Testis (tissue), 3 donors: ENCODE results near the gene SMCO4. TPM values are rescaled to one million over a fixed set of nuclear protein-coding genes. Genes with fewer than 3 reads are reported as not detected.
"Not testable (repeated sequence)": the region's sequence is repeated elsewhere in the genome, so short reads cannot be mapped to it uniquely, and the experiment has no call there.

Experiments
- DNase-seq: peaks from one replicate; pipeline ENCODE4 v3.0.0-alpha.2; 2019
- H3K27ac ChIP-seq, 2 donors: fragments of 200-600 bp; sonication (generic); one replicate each; pipeline ENCODE4 v1.5.1; 2019
- H3K27me3 ChIP-seq: fragments of 200-600 bp; sonication (generic); one replicate; pipeline ENCODE4 v1.5.1; 2019
- H3K36me3 ChIP-seq: fragments of 200-600 bp; sonication (generic); one replicate; pipeline ENCODE4 v1.5.1; 2017; ENCODE audit warnings: low read depth; ENCODE audit errors: missing control alignments
- H3K4me1 ChIP-seq: fragments of 200-600 bp; sonication (generic); one replicate; pipeline ENCODE4 v1.5.1; 2019
- H3K4me3 ChIP-seq, 2 donors: fragments of 200-600 bp; sonication (generic); one replicate each; pipeline ENCODE4 v1.5.1; 2017 to 2019
- H3K9me3 ChIP-seq: fragments of 200-600 bp; sonication (generic); one replicate; pipeline ENCODE4 v1.5.1; 2017
- CTCF ChIP-seq, 3 experiments: fragments of 450-650 bp in 2 of 3; fragments of 200-600 bp in 1 of 3; sonication (generic) in 1 of 3; IDR thresholded peaks; one replicate each; pipeline ENCODE4 v1.5.1; 2016 to 2019; ENCODE audit warnings: antibody characterized with exemption in 3 of 3, mild to moderate bottlenecking in 2 of 3, moderate library complexity in 1 of 3
- POLR2A ChIP-seq: fragments of 450-650 bp; IDR thresholded peaks from one replicate; pipeline ENCODE4 v1.6.1; 2017; ENCODE audit warnings: antibody characterized with exemption, mild to moderate bottlenecking, moderate library complexity
- WGBS, 2 donors: methylation state at CpG; one replicate each; pipeline ENCODE4 v1.1.5; 2018; 5-methylcytosine and 5-hydroxymethylcytosine counted together
- intact Hi-C: fragments of 100-400 bp; cut with DNase I; formaldehyde crosslinking; loops from one replicate; pipeline ENCODE4 v1.15.1; 2023; ENCODE audit warnings: low total_unique reads
- polyA plus RNA-seq: library from polyadenylated mRNA; stranded (reverse); fragments of 350-450 nt; fragmentation: Illumina TruSeq; extraction: RNeasy Lipid Tissue Mini Kit (QIAGEN cat#74804); gene quantifications from one replicate; pipeline ENCODE4 v1.2.3, GENCODE V29; 2014; ENCODE audit warnings: low read depth, low replicate concordance; ENCODE audit not compliant: insufficient read depth
- total RNA-seq, 2 donors: library from RNA; depleted of rRNA; stranded (reverse); fragments of >200 nt; gene quantifications; one replicate each; pipeline ENCODE4 v1.2.3, GENCODE V29; 2016

Gene SMCO4
- total and polyA plus RNA-seq, 3 donors from 2014 or later = 33.6 to 59.9 (median 34.2) TPM

GRCh38 chr11:93467054-93467453 is 76.1 kb downstream of the SMCO4 start:
- intact Hi-C loops = no loop called here
- Histone ChIP-seq H3K9me3 (no peaks in the 10 kb centered on the region), H3K36me3 (no peaks in the 10 kb centered on the region), H3K27me3 (no peaks in the 10 kb centered on the region), H3K4me1 (no peaks in the 10 kb centered on the region), H3K27ac (no peak overlapping the region), H3K4me3 (no peak overlapping the region)
- no peak for TF ChIP-seq POLR2A
- TF ChIP-seq CTCF (IDR thresholded peaks at IDR 0.05) = no peak
- 96 to 98% methylated on average over 4 of the region's 4 CpGs for WGBS, 2 donors
- no peak for DNase-seq

DNA sequence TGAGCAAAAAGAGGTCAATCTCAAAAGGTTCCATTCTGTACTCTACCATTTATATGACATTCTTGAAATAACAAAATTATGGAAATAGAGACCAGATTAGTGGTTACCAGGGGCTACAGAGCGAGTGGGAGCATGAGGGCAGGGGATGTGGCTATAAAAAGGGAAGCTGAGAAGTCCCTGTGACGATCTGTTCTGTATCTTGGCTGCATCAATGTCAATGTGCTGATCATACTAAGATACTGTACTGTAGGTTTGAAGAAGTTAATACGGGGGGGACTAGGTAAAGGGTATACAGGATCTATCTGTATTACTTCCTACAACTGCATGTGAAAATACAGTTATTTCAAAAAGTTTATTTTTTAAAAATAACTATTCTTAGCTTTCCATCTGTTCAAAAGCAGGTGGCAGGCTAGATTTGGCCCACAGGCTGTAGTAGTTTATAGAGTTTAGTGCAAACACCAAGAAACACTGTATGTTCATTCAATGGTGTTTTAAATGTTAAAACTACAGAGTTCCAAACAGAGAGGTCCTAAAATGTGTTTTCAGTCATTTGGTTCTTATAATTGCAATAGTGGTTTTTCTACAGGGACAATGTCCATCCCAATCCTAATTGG is 78.2 kb downstream of the SMCO4 start:
- no peaks in the 10 kb centered on the region for H3K27me3 ChIP-seq
- TF ChIP-seq CTCF (IDR thresholded peaks at IDR 0.05) = no peak
- no peak for TF ChIP-seq POLR2A
- H3K4me1 ChIP-seq = no peaks in the 10 kb centered on the region
- H3K36me3 ChIP-seq = no peaks in the 10 kb centered on the region
- H3K27ac ChIP-seq = no peak overlapping the region
- H3K4me3 ChIP-seq = no peak overlapping the region
- 68 to 71% methylated on average over 3 of the region's 3 CpGs for WGBS, 2 donors
- intact Hi-C loops = no loop called here
- DNase-seq = no peak
- H3K9me3 ChIP-seq = no peaks in the 10 kb centered on the region

DNA sequence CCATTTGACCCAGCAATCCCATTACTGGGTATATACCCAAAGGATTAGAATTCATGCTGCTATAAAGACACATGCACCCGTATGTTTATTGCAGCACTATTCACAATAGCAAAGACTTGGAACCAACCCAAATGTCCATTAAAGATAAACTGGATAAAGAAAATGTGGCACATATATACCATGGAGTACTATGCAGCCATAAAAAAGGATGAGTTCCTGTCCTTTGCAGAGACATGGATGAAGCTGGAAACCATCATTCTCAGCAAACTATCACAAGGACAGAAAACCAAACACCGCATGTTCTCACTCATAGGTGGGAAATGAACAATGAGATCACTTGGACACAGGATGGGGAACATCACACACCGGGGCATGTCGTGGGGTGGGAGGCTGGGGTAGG is 79.5 kb downstream of the SMCO4 start:
- H3K4me3 ChIP-seq, H3K27ac ChIP-seq, H3K9me3 ChIP-seq, intact Hi-C loops, DNase-seq, H3K4me1 ChIP-seq, H3K36me3 ChIP-seq, H3K27me3 ChIP-seq: not testable (repeated sequence)
- WGBS, 2 donors = 79 to 97% methylated on average over 4 of the region's 4 CpGs

DNA sequence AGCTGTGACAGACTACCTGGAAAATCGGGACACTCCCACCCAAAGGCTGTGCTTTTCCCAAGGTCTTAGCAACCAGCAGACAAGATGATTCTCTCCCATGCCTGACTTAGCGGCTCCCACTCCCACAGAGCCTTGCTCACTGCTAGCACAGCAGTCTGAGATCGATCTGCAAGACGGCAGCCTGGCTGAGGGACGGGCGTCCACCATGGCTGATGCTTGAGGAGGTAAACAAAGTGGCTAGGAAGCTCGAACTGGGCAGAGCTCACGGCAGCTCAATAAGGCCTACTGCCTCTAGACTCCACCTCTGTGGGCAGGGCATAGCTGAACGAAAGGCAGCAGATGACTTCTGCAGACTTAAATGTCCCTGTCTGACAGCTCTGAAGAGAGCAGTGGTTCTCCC is 84.9 kb downstream of the SMCO4 start:
- H3K4me1 ChIP-seq = no peaks in the 10 kb centered on the region
- 85 to 89% methylated on average over 7 to 9 of the region's 9 CpGs for WGBS, 2 donors
- no peak for TF ChIP-seq CTCF (IDR thresholded peaks at IDR 0.05)
- TF ChIP-seq POLR2A = no peak
- H3K27me3 ChIP-seq = no peaks in the 10 kb centered on the region
- H3K4me3 ChIP-seq = no peak overlapping the region
- H3K36me3 ChIP-seq = no peaks in the 10 kb centered on the region
- no peak for DNase-seq
- no peaks in the 10 kb centered on the region for H3K9me3 ChIP-seq
- intact Hi-C loops = no loop called here
- H3K27ac ChIP-seq = no peak overlapping the region

- no peaks in the 10 kb centered on the region for H3K4me1 ChIP-seq
- H3K27me3 ChIP-seq = no peaks in the 10 kb centered on the region
- WGBS, 2 donors = 75% methylated on average over 8 of the region's 8 CpGs
- no peak for TF ChIP-seq POLR2A
- TF ChIP-seq CTCF (IDR thresholded peaks at IDR 0.05) = no peak
- no peak for DNase-seq
- no peaks in the 10 kb centered on the region for H3K36me3 ChIP-seq
- no peaks in the 10 kb centered on the region for H3K9me3 ChIP-seq
- intact Hi-C loops = no loop called here
- no peak overlapping the region for H3K27ac ChIP-seq
- H3K4me3 ChIP-seq = no peak overlapping the region
Observed at GRCh38 chr11:93444617-93445073, 98.5 kb downstream of the SMCO4 start.

DNA sequence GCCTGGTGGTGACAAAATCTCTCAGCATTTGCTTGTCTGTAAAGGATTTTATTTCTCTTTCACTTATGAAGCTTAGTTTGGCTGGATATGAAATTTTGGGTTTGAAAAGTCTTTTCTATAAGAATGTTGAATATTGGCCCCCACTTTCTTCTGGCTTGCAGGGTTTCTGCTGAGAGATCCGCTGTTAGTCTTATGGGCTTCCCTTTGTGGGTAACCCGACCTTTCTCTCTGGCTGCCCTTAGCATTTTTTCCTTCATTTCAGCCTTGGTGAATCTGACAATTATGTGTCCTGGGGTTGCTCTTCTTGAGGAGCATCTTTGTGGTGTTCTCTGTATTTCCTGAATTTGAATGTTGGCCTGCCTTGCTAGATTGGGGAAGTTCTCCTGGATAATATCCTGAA is 100.0 kb downstream of the SMCO4 start:
- intact Hi-C loops, H3K4me3 ChIP-seq, H3K4me1 ChIP-seq, DNase-seq, H3K36me3 ChIP-seq, H3K27ac ChIP-seq, H3K9me3 ChIP-seq, H3K27me3 ChIP-seq: not testable (repeated sequence)
- WGBS, 2 donors = 96% methylated on average over 2 of the region's 2 CpGs
